Measurements from ENCODE around the gene ZBTB7C.

The ZBTB7C gene

GRCh38 chr18:48023334-48024008, 385.7 kb downstream of the ZBTB7C start (continued):
- TF ChIP-seq ZNF148 (tag by site-specific recombination; IDR thresholded peaks at IDR 0.05; ENCODE audit: borderline replicate concordance): peak; percentile 75; the same call in 1 of the 2 replicates
- TF ChIP-seq RBAK (tag by site-specific recombination; IDR thresholded peaks at IDR 0.05): peak; percentile 83; the same call in 1 of the 2 replicates
- TF ChIP-seq ZNF341 (tag by site-specific recombination; IDR thresholded peaks at IDR 0.05; ENCODE audit: low read depth): no peak
- no peak for TF ChIP-seq ZNF791 (tag by site-specific recombination; IDR thresholded peaks at IDR 0.05)
- TF ChIP-seq REST (tag by site-specific recombination; IDR thresholded peaks at IDR 0.05): no peak
- peak; percentile 43; the same call in 1 of the 2 replicates for TF ChIP-seq ZFP69B (tag by site-specific recombination; IDR thresholded peaks at IDR 0.05)
- no peak for TF ChIP-seq ZNF155 (tag by site-specific recombination; IDR thresholded peaks at IDR 0.05)
- peak; percentile 91 for TF ChIP-seq ZNF335 (tag by site-specific recombination; conservative IDR thresholded peaks at IDR 0.05)
- TF ChIP-seq ZNF302 (tag by site-specific recombination; IDR thresholded peaks at IDR 0.05; ENCODE audit: low read depth): no peak
- no peak for TF ChIP-seq ZNF449 (tag by site-specific recombination; IDR thresholded peaks at IDR 0.05)
- TF ChIP-seq REPIN1 (tag by site-specific recombination; IDR thresholded peaks at IDR 0.05; ENCODE audit: low read depth): no peak
- no peak for TF ChIP-seq PBX3 (CRISPR knock-in tag; IDR thresholded peaks at IDR 0.05)
- TF ChIP-seq ZNF76 (tag by site-specific recombination; IDR thresholded peaks at IDR 0.05; ENCODE audit: borderline replicate concordance, low read depth): peak; percentile 31; the same call in 1 of the 2 replicates
- peak; percentile 36; the same call in 1 of the 2 replicates for TF ChIP-seq WT1 (tag by site-specific recombination; IDR thresholded peaks at IDR 0.05)
- TF ChIP-seq ZNF704 (tag by site-specific recombination; IDR thresholded peaks at IDR 0.05): no peak
- no peak for TF ChIP-seq ZNF18 (tag by site-specific recombination; IDR thresholded peaks at IDR 0.05)
- no peak for TF ChIP-seq ZNF561 (tag by site-specific recombination; IDR thresholded peaks at IDR 0.05; ENCODE audit: borderline replicate concordance)
- TF ChIP-seq ZBTB1 (tag by site-specific recombination; IDR thresholded peaks at IDR 0.05): no peak
- no peak for TF ChIP-seq ZNF530 (tag by site-specific recombination; IDR thresholded peaks at IDR 0.05; ENCODE audit: low read depth)
- TF ChIP-seq OSR2 (tag by site-specific recombination; IDR thresholded peaks at IDR 0.05): no peak
- peak; percentile 89; the same call in 1 of the 2 replicates for TF ChIP-seq ZNF391 (tag by site-specific recombination; IDR thresholded peaks at IDR 0.05; ENCODE audit: borderline replicate concordance, low read depth)
- TF ChIP-seq ZNF544 (tag by site-specific recombination; IDR thresholded peaks at IDR 0.05): no peak
- TF ChIP-seq ZNF623 (tag by site-specific recombination; IDR thresholded peaks at IDR 0.05): no peak
- TF ChIP-seq ZNF580 (tag by site-specific recombination; IDR thresholded peaks at IDR 0.05): no peak
- no peak for TF ChIP-seq ZNF221 (tag by site-specific recombination; IDR thresholded peaks at IDR 0.05; ENCODE audit: borderline replicate concordance)
- no peak for TF ChIP-seq ZFP3 (tag by site-specific recombination; IDR thresholded peaks at IDR 0.05; ENCODE audit: low read depth)
- TF ChIP-seq ZNF670 (tag by site-specific recombination; IDR thresholded peaks at IDR 0.05; ENCODE audit: low read depth): no peak
- no peak for TF ChIP-seq ZNF548 (tag by site-specific recombination; IDR thresholded peaks at IDR 0.05)
